ENCODE results near the gene ARL16.

The ARL16 gene

GRCh38 chr17:81638683-81639082, 44.9 kb downstream of the ARL16 start:
- DNase-seq, result no peak

GRCh38 chr17:81636505-81637288, 46.9 kb downstream of the ARL16 start, which contains the start of the genes NPLOC4 and TSPAN10:
NPLOC4 (minus strand) TSS chr17:81637112; CDS start chr17:81636930, 182 bp downstream.
TSPAN10 (plus strand) TSS chr17:81637196; CDS start chr17:81642413, 5,217 bp downstream.
- peak; percentile 90 for DNase-seq

- no peak for DNase-seq
Observed at GRCh38 chr17:81635973-81636504, 47.6 kb downstream of the ARL16 start.

- DNase-seq, result no peak
Observed at GRCh38 chr17:81635431-81635830, 48.2 kb downstream of the ARL16 start.

GRCh38 chr17:81631482-81631881, 52.1 kb downstream of the ARL16 start:
- DNase-seq, result no peak
